ENCODE data around the gene SLC35F1. TPM values are rescaled to one million over a fixed set of nuclear protein-coding genes. Genes with fewer than 3 reads are reported as not detected.

Gene SLC35F1
- total RNA-seq, 2 donors from 2014 or later, result under 0.01 to 0.78 TPM

- ATAC-seq (no peak), DNase-seq (no peak)
- Histone ChIP-seq H3K27ac (no peak overlapping the region), H3K4me3 (no peak overlapping the region), H3K36me3 (replicated peaks in 1 of 2; ENCODE audit: insufficient read depth in 1 of 2, low read depth in 2 of 2) (no peaks in the 10 kb centered on the region), H3K27me3 (no peaks in the 10 kb centered on the region), H3K4me1 (peaks cover 9% of the 10 kb centered on the region), H3K9me3 (no peaks in the 10 kb centered on the region)
- intact Hi-C loops (cut with DNase I), result no loop called here
- 64 to 73% methylated on average over 4 of the region's 4 CpGs for WGBS, 2 donors
- TF ChIP-seq, protein P1, sequence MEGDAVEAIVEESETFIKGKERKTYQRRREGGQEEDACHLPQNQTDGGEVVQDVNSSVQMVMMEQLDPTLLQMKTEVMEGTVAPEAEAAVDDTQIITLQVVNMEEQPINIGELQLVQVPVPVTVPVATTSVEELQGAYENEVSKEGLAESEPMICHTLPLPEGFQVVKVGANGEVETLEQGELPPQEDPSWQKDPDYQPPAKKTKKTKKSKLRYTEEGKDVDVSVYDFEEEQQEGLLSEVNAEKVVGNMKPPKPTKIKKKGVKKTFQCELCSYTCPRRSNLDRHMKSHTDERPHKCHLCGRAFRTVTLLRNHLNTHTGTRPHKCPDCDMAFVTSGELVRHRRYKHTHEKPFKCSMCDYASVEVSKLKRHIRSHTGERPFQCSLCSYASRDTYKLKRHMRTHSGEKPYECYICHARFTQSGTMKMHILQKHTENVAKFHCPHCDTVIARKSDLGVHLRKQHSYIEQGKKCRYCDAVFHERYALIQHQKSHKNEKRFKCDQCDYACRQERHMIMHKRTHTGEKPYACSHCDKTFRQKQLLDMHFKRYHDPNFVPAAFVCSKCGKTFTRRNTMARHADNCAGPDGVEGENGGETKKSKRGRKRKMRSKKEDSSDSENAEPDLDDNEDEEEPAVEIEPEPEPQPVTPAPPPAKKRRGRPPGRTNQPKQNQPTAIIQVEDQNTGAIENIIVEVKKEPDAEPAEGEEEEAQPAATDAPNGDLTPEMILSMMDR (IDR thresholded peaks at IDR 0.05), result no peak
- TF ChIP-seq POLR2A (IDR thresholded peaks at IDR 0.05), result no peak
These were observed 8.8 kb downstream of the SLC35F1 start for GRCh38 chr6:117915846-117916245.

DNA sequence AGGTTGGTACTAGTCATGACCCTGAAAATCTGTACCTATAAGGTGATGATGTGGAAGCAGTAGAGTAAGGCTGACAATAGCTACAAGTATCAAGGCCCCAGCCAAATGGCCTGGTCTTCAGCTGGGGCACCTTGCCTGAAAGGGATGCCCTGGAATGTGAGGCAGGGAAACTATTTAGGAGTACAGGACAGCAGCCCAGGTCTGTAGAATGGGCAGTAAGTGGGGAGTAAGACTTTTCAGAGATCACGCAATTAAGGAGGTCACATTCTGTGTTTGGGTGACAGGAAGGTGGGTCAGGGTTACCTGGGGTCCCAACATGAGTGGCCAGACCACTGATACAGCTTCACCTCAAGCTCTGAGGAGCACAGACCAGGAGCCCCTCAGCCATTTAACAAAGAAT is 9.4 kb downstream of the SLC35F1 start:
- WGBS, 2 donors, result 82 to 100% methylated on average over 1 of the region's 1 CpG
- no peaks in the 10 kb centered on the region for H3K9me3 ChIP-seq
- ATAC-seq (no peak), DNase-seq (no peak)
- intact Hi-C loops (cut with DNase I), result no loop called here
- no peaks in the 10 kb centered on the region for H3K27me3 ChIP-seq
- H3K36me3 ChIP-seq (replicated peaks in 1 of 2; ENCODE audit: insufficient read depth in 1 of 2, low read depth in 2 of 2), result no peaks in the 10 kb centered on the region
- H3K27ac ChIP-seq, result no peak overlapping the region
- no peak overlapping the region for H3K4me3 ChIP-seq
- H3K4me1 ChIP-seq, result peaks cover 9% of the 10 kb centered on the region
- no peak for TF ChIP-seq POLR2A (IDR thresholded peaks at IDR 0.05)
- TF ChIP-seq, protein P1 (IDR thresholded peaks at IDR 0.05), result no peak

DNA sequence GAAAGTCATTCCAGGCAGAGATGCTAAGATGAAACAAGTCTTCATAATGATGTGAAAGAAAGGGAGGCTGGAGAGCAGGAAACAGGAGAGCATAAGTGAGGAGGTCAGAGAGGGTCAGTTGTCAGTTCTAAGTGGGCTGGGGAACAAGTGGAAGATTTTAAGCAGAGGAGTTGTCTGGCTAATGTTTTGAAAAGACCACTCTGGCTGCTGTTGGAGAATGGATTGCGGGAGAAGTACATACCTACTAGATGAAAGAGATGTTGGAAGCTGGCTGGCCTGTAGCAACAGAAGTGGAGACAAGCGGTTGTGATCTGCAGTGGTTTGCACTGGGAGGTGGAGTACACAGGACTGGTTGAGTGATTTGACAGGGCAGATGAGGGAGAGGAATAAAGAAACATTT is 10.1 kb downstream of the SLC35F1 start:
- Histone ChIP-seq H3K4me3 (no peak overlapping the region), H3K27ac (no peak overlapping the region), H3K4me1 (peaks cover 9% of the 10 kb centered on the region), H3K36me3 (replicated peaks in 1 of 2; ENCODE audit: insufficient read depth in 1 of 2, low read depth in 2 of 2) (no peaks in the 10 kb centered on the region), H3K9me3 (no peaks in the 10 kb centered on the region), H3K27me3 (no peaks in the 10 kb centered on the region)
- intact Hi-C loops (cut with DNase I), result no loop called here
- no peak for ATAC-seq
- TF ChIP-seq, protein P1 (IDR thresholded peaks at IDR 0.05), result no peak
- TF ChIP-seq POLR2A (IDR thresholded peaks at IDR 0.05), result no peak
- WGBS, 2 donors, result 76 to 98% methylated on average over 2 of the region's 2 CpGs
- DNase-seq, result no peak

DNA sequence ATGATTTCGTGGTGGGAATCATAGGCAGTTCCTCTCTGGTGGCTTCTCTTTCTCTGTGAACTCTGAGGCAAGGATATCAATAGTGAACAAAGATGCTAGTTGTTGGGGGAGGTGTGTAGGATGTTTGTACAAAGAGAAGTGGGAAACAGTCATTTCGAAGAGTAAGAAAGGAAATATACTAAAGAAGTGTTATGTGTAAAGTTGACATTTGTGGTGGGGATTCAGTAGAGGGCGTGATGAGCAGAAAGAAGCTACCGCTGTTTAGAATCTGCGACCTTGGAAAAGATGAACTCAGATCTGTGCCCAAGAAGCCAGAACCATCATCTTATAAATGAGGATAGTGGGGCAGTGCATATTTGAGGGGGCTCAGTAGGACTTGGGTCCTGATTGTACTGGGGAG is 11.4 kb downstream of the SLC35F1 start:
- intact Hi-C loops (cut with DNase I), result no loop called here
- TF ChIP-seq, protein P1 (IDR thresholded peaks at IDR 0.05), result no peak
- TF ChIP-seq POLR2A (IDR thresholded peaks at IDR 0.05), result no peak
- no peaks in the 10 kb centered on the region for H3K9me3 ChIP-seq
- ATAC-seq (no peak), DNase-seq (no peak)
- H3K36me3 ChIP-seq (replicated peaks in 1 of 2; ENCODE audit: insufficient read depth in 1 of 2, low read depth in 2 of 2), result no peaks in the 10 kb centered on the region
- H3K27ac ChIP-seq, result no peak overlapping the region
- H3K4me1 ChIP-seq, result peaks cover 9% of the 10 kb centered on the region
- H3K4me3 ChIP-seq, result no peak overlapping the region
- no peaks in the 10 kb centered on the region for H3K27me3 ChIP-seq
- 46 to 66% methylated on average over 5 of the region's 5 CpGs for WGBS, 2 donors

DNA sequence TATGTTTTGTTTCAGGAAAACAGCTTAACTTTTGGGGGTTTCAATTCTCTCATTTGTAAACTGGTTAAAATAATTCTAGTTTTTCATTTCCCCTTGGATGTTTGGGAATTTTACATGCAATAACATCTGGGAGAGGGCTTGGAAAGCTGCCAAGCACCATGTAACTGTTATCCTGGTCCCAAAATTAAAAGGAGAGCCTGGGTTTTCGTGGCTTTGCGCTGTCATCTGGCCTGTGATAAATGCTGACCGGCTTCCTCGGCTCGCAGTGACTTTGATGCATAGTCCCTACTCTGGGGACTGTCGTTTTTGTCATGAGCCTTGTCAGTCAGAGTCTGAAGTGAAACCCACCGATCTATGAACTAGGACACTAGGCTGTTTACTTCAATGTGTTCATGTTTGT is 12.2 kb downstream of the SLC35F1 start:
- Histone ChIP-seq H3K27me3 (no peaks in the 10 kb centered on the region), H3K9me3 (no peaks in the 10 kb centered on the region), H3K4me1 (peaks cover 9% of the 10 kb centered on the region), H3K36me3 (replicated peaks in 1 of 2; ENCODE audit: insufficient read depth in 1 of 2, low read depth in 2 of 2) (no peaks in the 10 kb centered on the region), H3K4me3 (no peak overlapping the region), H3K27ac (no peak overlapping the region)
- intact Hi-C loops (cut with DNase I), result no loop called here
- no peak for ATAC-seq
- TF ChIP-seq POLR2A (IDR thresholded peaks at IDR 0.05), result no peak
- TF ChIP-seq, protein P1 (IDR thresholded peaks at IDR 0.05), result no peak
- DNase-seq, result peak in 1 of 4 donors; percentile 22
- 15 to 23% methylated on average over 7 of the region's 7 CpGs for WGBS, 2 donors
